GM12874 (cell line): ENCODE data around the gene HELB.

Experiments used
- TF ChIP-seq, protein P1 (sequence below): IDR thresholded peaks from 2 replicates; pipeline ENCODE4 v1.5.1; 2011; ENCODE audit warnings: low read depth, mild to moderate bottlenecking, control low read depth, low read length, moderate library complexity; ENCODE audit not compliant: insufficient read depth

HELB gene

DNA sequence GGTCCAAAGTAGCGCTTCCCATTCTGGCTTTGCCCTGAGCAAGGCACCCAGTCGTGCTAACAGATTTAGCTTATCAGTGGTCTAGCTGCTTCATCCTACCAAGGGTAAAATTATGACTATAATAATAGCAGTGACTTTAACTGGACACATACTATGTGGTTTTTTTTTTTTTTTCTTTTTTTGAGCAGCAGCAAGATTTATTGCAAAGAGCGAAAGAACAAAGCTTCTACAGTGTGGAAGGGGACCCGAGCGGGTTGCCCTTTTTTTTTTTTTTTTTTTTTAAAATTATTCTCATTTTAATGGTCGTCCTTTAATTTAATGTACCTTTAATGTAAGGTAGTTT, 505 bp downstream of the HELB start:
- TF ChIP-seq, protein P1, sequence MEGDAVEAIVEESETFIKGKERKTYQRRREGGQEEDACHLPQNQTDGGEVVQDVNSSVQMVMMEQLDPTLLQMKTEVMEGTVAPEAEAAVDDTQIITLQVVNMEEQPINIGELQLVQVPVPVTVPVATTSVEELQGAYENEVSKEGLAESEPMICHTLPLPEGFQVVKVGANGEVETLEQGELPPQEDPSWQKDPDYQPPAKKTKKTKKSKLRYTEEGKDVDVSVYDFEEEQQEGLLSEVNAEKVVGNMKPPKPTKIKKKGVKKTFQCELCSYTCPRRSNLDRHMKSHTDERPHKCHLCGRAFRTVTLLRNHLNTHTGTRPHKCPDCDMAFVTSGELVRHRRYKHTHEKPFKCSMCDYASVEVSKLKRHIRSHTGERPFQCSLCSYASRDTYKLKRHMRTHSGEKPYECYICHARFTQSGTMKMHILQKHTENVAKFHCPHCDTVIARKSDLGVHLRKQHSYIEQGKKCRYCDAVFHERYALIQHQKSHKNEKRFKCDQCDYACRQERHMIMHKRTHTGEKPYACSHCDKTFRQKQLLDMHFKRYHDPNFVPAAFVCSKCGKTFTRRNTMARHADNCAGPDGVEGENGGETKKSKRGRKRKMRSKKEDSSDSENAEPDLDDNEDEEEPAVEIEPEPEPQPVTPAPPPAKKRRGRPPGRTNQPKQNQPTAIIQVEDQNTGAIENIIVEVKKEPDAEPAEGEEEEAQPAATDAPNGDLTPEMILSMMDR = no peak

DNA sequence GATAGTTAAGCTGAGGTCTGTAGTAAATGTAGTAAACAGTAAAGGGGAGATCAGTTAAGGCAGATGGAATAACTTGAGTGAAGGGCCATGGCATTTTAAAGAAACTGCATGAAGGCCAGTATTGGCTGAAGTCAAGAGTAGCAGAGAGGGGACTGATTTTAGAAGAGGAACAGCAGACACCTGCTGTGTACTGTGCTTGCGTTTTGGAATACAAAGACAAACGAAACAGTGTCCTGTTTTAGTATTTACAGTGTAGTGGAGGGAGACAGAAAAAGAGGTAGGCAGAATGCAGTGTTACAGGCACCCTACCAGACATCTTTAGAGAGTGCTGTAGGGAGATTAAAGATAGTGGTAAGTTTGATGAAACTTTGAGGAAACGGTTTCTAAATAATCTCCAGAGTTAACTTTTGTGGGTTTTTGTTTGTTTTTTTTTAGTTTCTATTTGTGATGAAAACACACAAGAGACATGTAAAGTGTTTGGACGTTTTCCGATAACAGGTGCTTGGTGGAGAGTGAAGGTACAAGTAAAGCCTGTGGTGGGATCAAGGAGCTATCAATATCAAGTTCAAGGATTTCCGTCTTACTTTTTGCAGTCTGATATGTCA, 2.1 kb downstream of the HELB start:
- TF ChIP-seq, protein P1 = no peak

DNA sequence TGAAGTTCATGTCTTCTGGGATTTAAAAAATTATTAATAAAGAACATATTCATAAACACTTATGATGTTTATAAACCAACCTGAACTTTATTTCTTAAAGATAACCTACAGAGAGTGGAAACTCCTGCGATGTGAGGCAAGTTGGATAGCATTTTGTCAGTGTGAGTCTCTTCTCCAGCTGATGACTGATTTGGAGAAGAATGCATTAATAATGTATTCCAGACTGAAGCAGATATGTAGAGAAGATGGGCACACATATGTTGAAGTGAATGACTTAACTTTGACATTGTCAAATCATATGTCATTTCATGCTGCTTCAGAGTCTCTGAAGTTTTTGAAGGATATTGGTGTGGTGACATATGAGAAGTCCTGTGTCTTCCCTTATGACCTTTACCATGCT, 7.3 kb downstream of the HELB start:
- TF ChIP-seq, protein P1 = no peak

DNA sequence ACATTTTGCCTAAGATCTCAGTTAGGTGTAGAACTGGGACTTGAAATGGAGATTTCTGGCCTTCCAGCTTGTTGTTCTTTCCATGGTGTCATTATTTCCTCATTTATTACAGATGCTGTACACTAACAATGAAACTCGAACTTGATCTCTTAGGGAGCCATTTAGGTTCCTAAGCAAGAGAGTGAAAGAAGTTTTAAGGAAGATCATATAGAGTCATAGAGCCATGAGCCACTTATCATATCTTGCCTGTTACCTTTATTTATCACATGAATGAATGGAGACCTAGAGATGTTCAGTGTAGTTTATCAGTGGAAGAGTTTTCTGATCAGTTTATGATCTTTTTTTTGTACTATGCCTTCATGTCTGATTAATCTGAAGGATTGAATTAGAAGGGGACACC, 9.9 kb downstream of the HELB start:
- TF ChIP-seq, protein P1 = no peak

DNA sequence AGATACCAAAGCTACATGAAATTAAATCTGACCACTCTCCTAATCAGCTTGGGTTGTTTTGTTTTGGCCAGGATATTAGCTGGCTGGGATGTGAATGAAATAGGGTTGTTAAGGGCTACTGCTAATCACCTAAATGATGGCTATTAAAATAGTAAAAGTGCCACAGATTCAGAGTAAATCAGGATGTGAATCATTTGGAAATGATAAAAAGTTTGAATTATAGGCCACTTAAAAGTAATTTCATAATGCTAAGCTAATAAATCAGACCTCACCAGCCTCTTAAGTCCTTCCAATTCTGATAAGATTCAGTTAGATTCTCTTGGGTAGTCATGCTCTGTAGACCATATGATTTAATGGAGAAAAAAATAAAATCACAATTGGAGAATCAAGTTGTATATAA, 12.0 kb downstream of the HELB start:
- TF ChIP-seq, protein P1 = no peak

DNA sequence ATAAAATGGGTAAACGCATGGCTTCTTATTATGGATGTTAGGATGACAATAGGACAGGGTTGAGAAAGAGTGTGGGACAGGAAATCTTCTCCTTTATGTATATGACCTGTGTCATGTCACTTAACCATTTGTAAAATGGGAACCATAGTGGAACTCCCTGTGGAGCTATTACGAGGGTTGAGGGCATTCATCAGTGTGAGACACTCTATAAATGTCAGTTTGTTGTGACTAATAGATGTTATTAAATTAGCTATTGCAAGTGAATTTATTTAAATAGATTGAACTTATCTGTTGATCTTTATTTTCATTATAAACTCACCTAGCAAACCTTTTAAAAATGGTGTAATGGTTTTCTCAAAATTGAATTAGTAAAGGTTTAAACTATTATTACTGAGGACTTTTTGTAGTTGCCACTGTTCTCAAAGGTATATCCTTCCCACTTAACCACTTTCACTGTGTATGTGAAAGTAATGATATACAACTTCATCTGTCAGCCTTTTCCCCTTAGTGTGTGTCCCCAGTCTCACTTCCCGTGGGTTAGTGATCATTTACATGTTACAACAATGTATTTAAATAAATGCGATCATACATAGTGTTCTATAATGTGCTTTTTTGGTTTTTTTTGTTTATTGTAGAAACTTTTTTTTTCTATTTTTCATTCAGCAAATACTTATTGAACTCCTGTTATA, 17.1 kb downstream of the HELB start:
- TF ChIP-seq, protein P1 = no peak

DNA sequence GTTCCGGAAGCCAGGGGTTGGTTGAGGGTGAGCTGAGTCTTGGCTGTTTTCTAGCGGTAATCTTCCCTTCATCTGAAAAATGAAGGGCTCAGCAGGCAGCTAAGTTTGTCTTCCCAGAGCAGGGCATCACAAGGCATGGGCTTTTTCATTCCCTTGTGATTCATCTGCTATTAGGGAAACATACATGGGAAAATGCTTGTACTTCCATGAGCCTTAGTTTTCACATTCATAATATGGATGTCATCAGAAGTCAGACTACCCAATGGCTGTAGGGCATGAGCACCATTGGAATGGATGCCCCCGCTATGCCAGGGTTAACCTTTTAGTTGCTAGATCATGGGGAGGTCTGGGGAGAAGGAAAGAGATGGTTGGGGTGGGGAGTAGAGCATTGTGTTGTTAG, 18.7 kb downstream of the HELB start:
- TF ChIP-seq, protein P1 = no peak
